NCI-H1694 (cell line): ENCODE measurements around the gene ITGA2B.
A peak's percentile ranks its signal among the peaks of the same experiment; 100 is the strongest.
"Not testable (repeated sequence)": the region's sequence is repeated elsewhere in the genome, so short reads cannot be mapped to it uniquely, and the experiment has no call there.

Source experiments
- DNase-seq: peaks from one replicate; lab custom pipeline; 2025; lab: John Stamatoyannopoulos, UW

Gene ITGA2B

GRCh38 chr17:44390250-44390870 is 911 bp upstream of the ITGA2B start:
- DNase-seq, result no peak

DNA sequence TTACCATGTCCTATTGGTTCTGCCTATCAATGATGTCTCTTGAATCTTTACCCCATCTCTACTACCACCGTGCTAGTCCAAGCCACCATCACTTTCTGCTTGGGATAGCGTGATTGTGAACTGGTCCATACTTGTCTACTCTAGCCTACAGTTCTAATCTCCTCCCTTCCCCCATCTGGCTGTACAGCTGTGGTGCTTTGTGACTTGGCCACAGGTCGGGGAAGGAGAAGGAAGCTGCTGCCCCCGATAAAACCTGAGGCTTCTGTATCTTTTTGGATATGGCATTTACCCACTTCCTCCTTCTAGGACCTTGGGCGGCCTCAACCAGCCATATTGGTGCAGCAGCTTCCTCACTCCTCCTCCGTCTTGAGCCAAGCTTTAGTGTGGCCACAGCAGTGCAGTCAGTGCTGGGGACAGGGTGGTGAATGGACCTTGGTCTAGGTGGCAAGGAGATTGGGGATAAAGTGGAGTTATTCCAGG is 314 bp upstream of the ITGA2B start:
- no peak for DNase-seq

DNA sequence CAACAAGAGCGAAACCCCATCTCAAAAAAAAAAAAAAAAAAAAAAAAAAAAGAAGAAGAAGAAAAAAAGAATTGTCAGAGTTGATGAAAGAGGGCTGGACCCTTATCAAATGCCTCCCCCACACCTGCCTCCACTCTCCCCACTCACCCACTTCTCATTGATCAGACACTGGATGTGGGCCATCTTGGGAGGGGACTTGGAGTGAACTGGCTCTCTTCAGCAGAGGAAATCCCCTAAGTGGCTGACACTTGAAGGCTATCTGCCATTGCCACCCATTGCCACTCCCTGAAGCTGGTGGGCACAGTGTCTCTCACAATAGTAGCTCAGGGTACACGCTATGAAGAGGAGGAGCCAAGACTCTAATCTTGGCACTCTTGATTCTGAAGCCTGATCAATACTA is 1.6 kb downstream of the ITGA2B start:
- DNase-seq, result no peak

DNA sequence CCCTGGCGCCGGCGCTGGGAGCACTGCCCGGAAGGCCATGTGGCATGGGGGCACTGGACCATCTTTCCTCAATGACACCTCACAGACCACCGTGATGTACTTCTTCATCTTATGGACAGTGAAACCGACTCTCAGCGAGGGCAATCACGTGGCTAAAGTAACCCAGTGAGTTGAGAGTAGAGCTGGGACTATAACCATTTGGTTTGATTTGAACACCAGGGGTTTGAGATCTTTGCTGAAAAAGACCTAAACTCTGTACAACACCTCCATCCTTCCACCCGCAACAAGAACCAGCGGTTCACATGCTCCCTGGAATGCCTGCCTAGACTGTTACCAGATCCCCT is 3.3 kb downstream of the ITGA2B start:
- DNase-seq, result no peak

- DNase-seq, result peak; percentile 43
Observed at GRCh38 chr17:44385287-44386181, 3.9 kb downstream of the ITGA2B start.

DNA sequence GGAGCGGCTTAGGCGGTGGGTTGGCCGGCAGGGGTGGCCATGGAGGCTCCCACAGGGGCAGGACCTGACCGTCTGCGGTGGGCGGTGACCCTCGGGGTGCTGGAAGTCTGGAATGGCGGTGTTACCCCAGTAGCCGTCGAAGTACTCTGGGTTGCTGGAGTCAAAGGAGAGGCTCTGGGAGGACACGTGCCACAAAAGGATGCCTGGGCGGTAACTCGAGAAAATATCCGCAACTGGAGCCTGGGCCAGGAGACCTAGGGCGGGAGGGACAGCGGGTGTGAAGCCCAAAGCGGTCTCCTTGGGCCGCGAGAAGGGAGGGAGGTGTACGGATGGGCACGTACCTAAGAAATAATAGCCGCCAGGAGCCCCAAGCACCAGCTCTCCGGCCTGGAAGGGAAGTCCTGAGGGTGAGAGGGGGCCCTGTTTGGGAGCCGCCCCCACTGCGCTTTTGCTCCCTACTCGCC is 4.6 kb downstream of the ITGA2B start:
- DNase-seq, result no peak

DNA sequence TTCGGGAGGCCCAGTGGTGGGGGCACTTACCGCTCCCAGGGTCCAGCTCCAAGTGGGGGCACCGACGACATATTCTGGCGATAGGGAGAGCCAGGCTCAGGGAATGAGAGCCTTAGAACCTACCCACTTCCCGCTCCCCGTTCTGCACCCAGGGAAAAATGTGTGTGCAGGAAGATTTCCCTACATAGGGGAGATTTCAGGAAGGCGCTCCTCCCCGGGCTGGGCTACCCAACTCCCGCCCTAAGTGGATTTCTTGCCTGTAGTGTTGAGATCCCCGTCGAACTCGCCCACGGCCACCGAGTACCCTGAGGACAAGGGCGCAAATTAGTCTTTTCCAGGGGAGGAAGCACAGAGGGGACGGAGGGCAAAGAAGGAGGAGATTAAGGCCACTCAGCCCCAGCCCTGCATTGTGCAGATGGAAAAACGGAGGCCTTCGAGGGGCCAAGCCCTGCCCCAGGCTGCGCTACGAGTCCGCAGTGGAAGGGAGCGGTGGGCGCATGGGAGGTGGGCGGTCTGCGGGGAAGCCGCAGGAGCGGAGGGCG is 5.1 kb downstream of the ITGA2B start:
- DNase-seq, result no peak

GRCh38 chr17:44383861-44384260 is 5.6 kb downstream of the ITGA2B start:
- no peak for DNase-seq

DNA sequence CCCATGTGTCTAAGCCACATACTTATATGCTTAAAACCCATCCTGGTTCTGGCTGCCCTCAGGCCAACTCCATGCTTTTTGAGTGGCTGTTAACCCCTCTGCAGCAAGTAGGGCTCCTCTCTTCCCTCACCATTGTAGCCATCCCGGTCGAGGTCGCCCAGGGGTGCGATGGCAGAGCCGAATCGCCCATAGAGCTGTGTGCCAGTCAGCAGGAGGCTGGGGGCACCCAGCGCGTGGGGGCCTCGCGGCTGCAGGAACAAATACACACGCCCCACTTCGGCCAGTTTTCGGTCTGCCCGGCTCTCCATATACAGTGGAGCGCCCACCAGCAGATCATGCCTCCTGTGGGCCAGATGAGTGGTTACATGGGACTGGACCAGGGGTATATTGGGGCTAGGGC is 6.1 kb downstream of the ITGA2B start:
- no peak for DNase-seq

DNA sequence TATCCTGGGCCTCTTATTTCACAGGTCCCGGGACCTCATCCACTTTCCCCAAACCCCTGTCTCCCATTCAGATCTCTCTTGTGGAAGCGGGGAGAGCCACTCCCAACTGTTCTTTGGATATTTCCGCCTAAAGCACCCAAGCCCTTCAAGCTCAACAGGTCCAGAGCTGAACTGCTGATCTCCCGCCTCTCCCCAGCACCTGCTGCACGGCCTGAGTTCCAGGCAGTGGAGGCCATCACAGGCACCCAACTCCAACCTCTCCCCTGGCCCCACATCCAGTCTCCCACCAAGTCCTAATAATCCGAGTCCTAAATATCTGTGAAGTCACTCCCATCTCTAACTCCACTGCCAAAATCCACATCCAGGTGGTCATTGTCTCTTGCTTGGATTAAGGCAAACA is 6.5 kb downstream of the ITGA2B start:
- DNase-seq, result no peak

DNA sequence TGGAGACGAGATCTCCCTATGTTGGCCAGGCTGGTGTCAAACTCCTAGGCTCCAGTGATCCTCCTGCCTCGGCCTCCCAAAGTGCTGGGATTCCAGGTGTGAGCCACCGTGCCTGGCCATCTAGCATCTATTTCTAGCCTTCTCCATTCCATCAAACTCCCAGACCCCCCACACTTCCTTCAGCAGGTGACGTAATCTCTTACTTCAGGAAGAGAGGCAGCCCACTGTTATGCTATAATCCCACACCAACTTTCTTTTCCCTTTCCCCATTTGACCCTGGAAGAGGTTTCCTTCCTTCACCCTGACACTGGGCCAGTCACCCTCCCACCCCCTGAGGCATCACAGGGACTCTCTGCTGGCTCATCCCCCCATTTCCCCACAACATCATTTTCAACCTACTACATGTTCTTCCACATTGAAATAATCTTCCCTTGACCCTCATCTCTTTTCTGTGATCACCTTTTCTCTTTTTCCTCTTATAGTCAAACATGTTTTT is 7.6 kb downstream of the ITGA2B start:
- no peak for DNase-seq

- DNase-seq, result no peak
Observed at GRCh38 chr17:44380767-44381166, 8.7 kb downstream of the ITGA2B start.

- no peak for DNase-seq
Observed at GRCh38 chr17:44379887-44380286, 9.6 kb downstream of the ITGA2B start.

GRCh38 chr17:44378171-44378705 is 11.2 kb downstream of the ITGA2B start:
- no peak for DNase-seq

DNA sequence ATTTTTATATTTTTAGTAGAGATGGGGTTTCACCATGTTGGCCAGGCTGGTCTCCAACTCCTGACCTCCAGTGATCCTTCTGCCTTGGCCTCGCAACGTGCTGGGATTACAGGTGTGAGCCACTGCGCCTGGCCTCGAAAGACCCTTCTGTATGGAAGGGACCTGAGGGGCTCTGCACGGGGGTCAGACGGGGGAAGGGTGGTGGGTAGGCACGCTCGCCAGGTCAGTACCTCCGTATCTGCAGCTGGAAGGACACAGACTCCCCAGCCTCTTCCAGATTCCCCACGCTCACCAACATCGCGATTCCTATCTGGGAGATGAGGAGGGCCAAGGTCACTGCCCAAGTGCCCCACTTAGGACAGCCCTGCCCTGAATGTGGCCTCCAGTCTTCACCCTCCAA is 12.7 kb downstream of the ITGA2B start:
- DNase-seq, result no peak

GRCh38 chr17:44376124-44376523 is 13.3 kb downstream of the ITGA2B start:
- no peak for DNase-seq

- DNase-seq, result no peak
Observed at GRCh38 chr17:44375196-44376017, 14.0 kb downstream of the ITGA2B start.

DNA sequence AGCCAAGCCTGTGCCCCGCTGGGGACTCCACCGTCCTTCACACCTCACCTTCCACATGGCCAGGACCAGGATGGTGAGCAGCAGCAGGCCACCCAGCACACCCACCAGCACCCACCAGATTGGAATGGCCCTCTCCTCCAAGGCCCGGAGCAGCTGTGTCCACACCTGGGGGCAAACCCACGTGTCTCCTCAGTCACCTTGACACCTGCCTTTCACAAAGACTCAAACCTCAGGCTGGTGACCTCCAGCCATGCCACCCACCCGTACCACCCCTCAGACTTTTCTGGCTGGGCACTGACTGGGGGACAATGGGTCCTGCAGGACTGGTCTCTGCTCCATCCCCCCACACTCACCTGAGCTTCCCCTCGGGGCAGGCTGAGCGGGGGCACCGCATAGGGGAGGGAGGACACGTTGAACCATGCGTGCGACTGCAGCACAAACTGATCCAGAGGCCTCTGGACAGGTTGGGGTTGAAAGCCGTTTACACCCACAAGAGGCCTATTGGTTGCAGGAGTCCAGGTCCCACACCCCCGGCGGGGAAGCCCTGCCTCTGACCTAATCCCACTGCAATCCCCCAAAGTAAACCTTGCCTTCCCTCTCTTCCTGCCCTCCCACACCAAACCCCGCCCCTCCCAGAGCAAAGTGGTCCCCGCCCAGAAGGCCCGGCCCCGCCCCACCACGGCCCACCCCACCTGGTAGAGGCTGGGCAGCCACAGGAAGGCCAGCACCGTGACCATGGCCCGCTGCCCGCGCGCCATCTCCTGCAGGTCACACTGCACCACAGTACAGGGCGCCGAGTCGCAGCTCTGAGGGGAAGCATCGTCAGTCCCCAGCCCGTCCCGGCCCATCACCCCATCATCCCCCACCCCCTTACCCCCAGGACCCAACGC is 14.9 kb downstream of the ITGA2B start:
- DNase-seq, result no peak

- no peak for DNase-seq
Observed at GRCh38 chr17:44372036-44372435, 17.4 kb downstream of the ITGA2B start.

- DNase-seq, result not testable (repeated sequence)
Observed at GRCh38 chr17:44369414-44370023, 19.9 kb downstream of the ITGA2B start.
